ENCODE results near the gene HES6. TPM values are rescaled to one million over a fixed set of nuclear protein-coding genes. Genes with fewer than 3 reads are reported as not detected.

Gene HES6
- total RNA-seq, 4 donors from 2014 or later = 26.6 to 128 (median 51.1) TPM

DNA sequence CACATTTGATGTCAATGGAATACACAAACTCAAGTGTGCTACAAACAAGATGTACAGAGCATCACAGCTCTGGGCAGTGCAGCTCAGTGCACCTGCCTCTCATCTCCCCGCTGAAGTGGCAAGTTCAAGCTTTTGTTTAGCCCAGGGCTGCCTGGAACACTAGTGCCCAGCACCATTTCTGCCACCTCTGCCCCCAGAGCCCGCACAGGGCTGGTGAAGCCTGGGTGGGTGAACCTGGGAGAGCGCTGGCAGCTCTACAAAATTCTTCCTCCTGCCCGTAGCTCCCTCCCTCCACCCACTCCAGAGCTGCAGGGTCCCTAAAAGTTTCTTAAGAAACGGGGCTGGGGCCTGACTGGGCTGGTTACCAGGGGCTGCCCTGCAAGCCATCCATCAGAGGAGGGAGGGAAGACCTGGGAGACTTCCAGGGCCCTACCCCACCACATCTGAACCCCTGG is 1.5 kb downstream of the HES6 start:
- no peak overlapping the region for H3K27ac ChIP-seq
- peaks cover 0 to 32% (median 15%) of the 10 kb centered on the region in 4 donors for H3K4me1 ChIP-seq
- H3K9me3 ChIP-seq = peaks cover 0 to 4% (median 0%) of the 10 kb centered on the region in 4 donors
- TF ChIP-seq POLR2A (IDR thresholded peaks at IDR 0.05) = no peak
- TF ChIP-seq, protein P1, sequence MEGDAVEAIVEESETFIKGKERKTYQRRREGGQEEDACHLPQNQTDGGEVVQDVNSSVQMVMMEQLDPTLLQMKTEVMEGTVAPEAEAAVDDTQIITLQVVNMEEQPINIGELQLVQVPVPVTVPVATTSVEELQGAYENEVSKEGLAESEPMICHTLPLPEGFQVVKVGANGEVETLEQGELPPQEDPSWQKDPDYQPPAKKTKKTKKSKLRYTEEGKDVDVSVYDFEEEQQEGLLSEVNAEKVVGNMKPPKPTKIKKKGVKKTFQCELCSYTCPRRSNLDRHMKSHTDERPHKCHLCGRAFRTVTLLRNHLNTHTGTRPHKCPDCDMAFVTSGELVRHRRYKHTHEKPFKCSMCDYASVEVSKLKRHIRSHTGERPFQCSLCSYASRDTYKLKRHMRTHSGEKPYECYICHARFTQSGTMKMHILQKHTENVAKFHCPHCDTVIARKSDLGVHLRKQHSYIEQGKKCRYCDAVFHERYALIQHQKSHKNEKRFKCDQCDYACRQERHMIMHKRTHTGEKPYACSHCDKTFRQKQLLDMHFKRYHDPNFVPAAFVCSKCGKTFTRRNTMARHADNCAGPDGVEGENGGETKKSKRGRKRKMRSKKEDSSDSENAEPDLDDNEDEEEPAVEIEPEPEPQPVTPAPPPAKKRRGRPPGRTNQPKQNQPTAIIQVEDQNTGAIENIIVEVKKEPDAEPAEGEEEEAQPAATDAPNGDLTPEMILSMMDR (IDR thresholded peaks at IDR 0.05) = no peak
- no peaks in the 10 kb centered on the region for H3K36me3 ChIP-seq
- no peak for DNase-seq
- H3K27me3 ChIP-seq = no peaks in the 10 kb centered on the region
- no peak overlapping the region for H3K4me3 ChIP-seq

GRCh38 chr2:238237431-238238135 is 2.3 kb downstream of the HES6 start:
- H3K4me3 ChIP-seq = no peak overlapping the region
- no peaks in the 10 kb centered on the region for H3K36me3 ChIP-seq
- peaks cover 0 to 25% (median 13%) of the 10 kb centered on the region in 4 donors for H3K4me1 ChIP-seq
- TF ChIP-seq POLR2A (IDR thresholded peaks at IDR 0.05) = no peak
- TF ChIP-seq, protein P1 (IDR thresholded peaks at IDR 0.05) = no peak
- peaks cover 0 to 4% (median 0%) of the 10 kb centered on the region in 4 donors for H3K9me3 ChIP-seq
- H3K27me3 ChIP-seq = no peaks in the 10 kb centered on the region
- H3K27ac ChIP-seq = no peak overlapping the region
- DNase-seq = no peak

DNA sequence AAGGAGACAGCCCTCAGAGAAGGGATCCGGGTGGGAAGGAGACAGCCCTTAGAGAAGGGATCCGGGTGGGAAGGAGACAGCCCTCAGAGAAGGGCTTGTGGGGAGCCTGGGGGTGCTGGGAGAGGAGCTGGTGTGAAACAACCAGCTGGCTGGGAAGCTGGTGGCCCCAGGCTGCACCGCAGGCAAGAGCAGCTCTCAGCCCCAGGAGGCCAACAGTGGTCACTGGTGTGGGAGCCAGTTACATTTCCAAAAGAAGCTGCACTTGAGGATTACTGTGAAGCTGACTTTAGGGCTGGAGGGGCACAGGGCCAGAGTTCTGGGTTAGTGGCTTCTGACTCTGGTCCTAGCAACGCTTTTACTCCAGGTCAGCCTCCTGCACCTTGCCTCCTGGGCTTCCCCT is 3.3 kb downstream of the HES6 start:
- DNase-seq = no peak
- TF ChIP-seq, protein P1 (IDR thresholded peaks at IDR 0.05) = no peak
- no peak for TF ChIP-seq POLR2A (IDR thresholded peaks at IDR 0.05)
- Histone ChIP-seq H3K9me3 (peaks cover 0 to 4% (median 0%) of the 10 kb centered on the region in 4 donors), H3K27ac (no peak overlapping the region), H3K36me3 (no peaks in the 10 kb centered on the region), H3K27me3 (no peaks in the 10 kb centered on the region), H3K4me3 (no peak overlapping the region), H3K4me1 (peaks cover 0 to 25% (median 10%) of the 10 kb centered on the region in 4 donors)

DNA sequence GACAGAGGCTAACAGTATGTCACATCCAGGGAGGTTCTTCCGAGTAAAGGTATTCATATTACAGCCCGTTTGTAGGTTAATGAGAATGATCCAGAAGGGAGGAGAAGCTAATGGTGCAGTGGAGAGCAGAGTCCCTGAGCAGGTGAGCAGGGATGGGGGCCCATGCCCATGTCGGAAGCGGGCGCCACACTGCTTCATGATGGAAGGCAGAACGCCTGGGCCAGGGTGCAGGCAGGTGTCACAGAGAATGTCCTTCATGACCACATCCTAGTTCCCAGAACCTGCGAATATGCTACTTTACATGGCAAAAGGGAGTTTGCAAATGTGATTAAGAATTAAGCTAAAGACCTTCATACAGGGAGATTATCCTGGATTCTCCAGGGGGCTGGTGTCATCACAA is 4.0 kb downstream of the HES6 start:
- no peak overlapping the region for H3K27ac ChIP-seq
- no peak for DNase-seq
- peaks cover 0 to 4% (median 0%) of the 10 kb centered on the region in 4 donors for H3K9me3 ChIP-seq
- no peaks in the 10 kb centered on the region for H3K27me3 ChIP-seq
- H3K36me3 ChIP-seq = no peaks in the 10 kb centered on the region
- H3K4me1 ChIP-seq = peaks cover 0 to 23% (median 10%) of the 10 kb centered on the region in 4 donors
- TF ChIP-seq, protein P1 (IDR thresholded peaks at IDR 0.05) = no peak
- H3K4me3 ChIP-seq = no peak overlapping the region

DNA sequence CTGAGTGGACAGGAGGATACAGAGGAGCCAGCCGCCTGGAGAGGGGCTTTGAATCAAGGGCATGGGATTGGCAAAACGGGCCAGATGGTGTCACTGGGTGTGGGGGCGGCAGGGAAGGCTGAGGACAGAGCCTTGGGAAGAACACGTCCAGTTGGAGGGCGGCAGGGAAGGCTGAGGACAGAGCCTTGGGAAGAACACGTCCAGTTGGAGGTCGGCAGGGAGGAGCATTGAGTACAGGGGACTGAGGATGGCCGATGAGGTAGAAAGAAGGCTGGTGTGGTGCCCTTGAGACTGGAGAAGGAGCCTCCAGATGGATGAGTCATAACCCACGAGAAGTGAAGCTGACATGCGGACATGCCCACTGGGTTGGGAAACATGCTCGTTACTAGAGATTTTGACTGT is 4.5 kb downstream of the HES6 start:
- Histone ChIP-seq H3K27ac (no peak overlapping the region), H3K4me3 (no peak overlapping the region), H3K4me1 (peaks cover 0 to 19% (median 7%) of the 10 kb centered on the region in 4 donors), H3K9me3 (peaks cover 0 to 4% (median 0%) of the 10 kb centered on the region in 4 donors), H3K36me3 (no peaks in the 10 kb centered on the region), H3K27me3 (no peaks in the 10 kb centered on the region)
- DNase-seq = no peak
- no peak for TF ChIP-seq POLR2A (IDR thresholded peaks at IDR 0.05)
- TF ChIP-seq, protein P1 (IDR thresholded peaks at IDR 0.05) = no peak

Measured in Peyer's patch (tissue), 4 donors.